Heart right ventricle (tissue), 16 donors: ENCODE results near the gene P2RY13. TPM values are rescaled to one million over a fixed set of nuclear protein-coding genes. Genes with fewer than 3 reads are reported as not detected.

Experiments
- ATAC-seq, 8 donors: fragments of 200-7000 bp; cut with Tn5 transposase; one replicate each; pipeline ENCODE4 v1.9.1; 2020; ENCODE audit warnings: mild to moderate bottlenecking in 8 of 8, moderate library complexity in 8 of 8, moderate number of reproducible peaks in 1 of 8
- DNase-seq, 2 donors: peaks; one replicate each; pipeline ENCODE4 v3.0.0-alpha.2; 2020
- H3K27ac ChIP-seq, 10 donors: fragments of 200-600 bp; sonication (generic) in 2 of 10; one replicate each; pipeline versions ENCODE4 v1.5.0 to v1.8.0; 2020 to 2022; ENCODE audit warnings: mild to moderate bottlenecking in 3 of 10
- H3K27me3 ChIP-seq, 7 donors: fragments of 200-600 bp; one replicate each; pipeline ENCODE4 v1.8.0; 2021 to 2022; ENCODE audit warnings: mild to moderate bottlenecking in 2 of 7
- H3K36me3 ChIP-seq, 9 donors: fragments of 200-600 bp; sonication (generic) in 1 of 9; one replicate each; pipeline versions ENCODE4 v1.5.0 to v1.8.0; 2020 to 2022; ENCODE audit warnings: mild to moderate bottlenecking in 2 of 9
- H3K4me1 ChIP-seq, 9 donors: fragments of 200-600 bp; sonication (generic) in 1 of 9; one replicate each; pipeline versions ENCODE4 v1.5.0 to v1.8.0; 2020 to 2022; ENCODE audit warnings: mild to moderate bottlenecking in 4 of 9
- H3K4me3 ChIP-seq, 10 donors: fragments of 200-600 bp; sonication (generic) in 2 of 10; one replicate each; pipeline versions ENCODE4 v1.5.0 to v1.8.0; 2020 to 2022; ENCODE audit warnings: mild to moderate bottlenecking in 7 of 10, moderate library complexity in 2 of 10
- H3K9me3 ChIP-seq, 11 donors: fragments of 200-600 bp in 10 of 11; sonication (generic) in 2 of 11; one replicate each; pipeline versions ENCODE4 v1.5.0 to v1.8.0; 2013 to 2022; ENCODE audit warnings: mild to moderate bottlenecking in 2 of 11, control low read depth in 1 of 11, moderate library complexity in 1 of 11
- CTCF ChIP-seq, 9 donors: fragments of 200-600 bp; sonication (generic) in 2 of 9; IDR thresholded peaks; one replicate each; pipeline versions ENCODE4 v1.5.0 to v1.8.0; 2021 to 2022; ENCODE audit warnings: antibody characterized with exemption in 9 of 9, mild to moderate bottlenecking in 5 of 9, moderate library complexity in 1 of 9
- WGBS, 2 donors: extraction: QIAGEN DNeasy Blood & Tissue Kit; methylation state at CpG; one replicate each; pipeline ENCODE4 v1.1.7; 2013; ENCODE audit warnings: inconsistent platforms in 1 of 2; 5-methylcytosine and 5-hydroxymethylcytosine counted together
- intact Hi-C, 10 donors: fragments of 100-400 bp; cut with DNase I; formaldehyde crosslinking; loops; one replicate each; pipeline versions ENCODE4 v1.11.1 to v1.14.2; 2022
- polyA plus RNA-seq, 2 donors: library from polyadenylated mRNA; stranded (reverse); fragments of 200-250 nt; gene quantifications; one replicate each; pipeline ENCODE4 v1.2.3, GENCODE V29; 2013
- total RNA-seq, 10 donors: library from RNA; stranded (reverse); fragmentation: NEBNext Ultra II Directional in 3 of 10; extraction: Animal tissue kit (Norgen Biotek cat#: 25700) in 3 of 10; gene quantifications; one replicate each; pipeline versions ENCODE4 v1.2.1 to v1.2.4, GENCODE V29; 2021 to 2023
- donor health status: Arrhythmogenic right ventricular cardiomyopathy.
- donor health status: ischemic (EF 13 %, LVEDD 7.1; RV severe dilation, severe dysfunction).
- donor health status: healthy with polysubstance abuse.
- donor health status: DM: no; HTN: yes; CAD: no.
- donor health status: DM: no; HTN: no; CAD: no.
- donor health status: ischemic (EF 25% LVEDD 6.9; RV normal size, moderate dysfunction).
- donor health status: ischemic (EF 25% LVEDD 5.7; RV mildly dilated, moderate dysfunction).
- donor health status: healthy.
- donor health status: DM: yes; HTN: yes; CAD: no.
- donor health status: Ischemic cardiomyopathy.
- donor health status: ischemic (EF 35%, LVEDD 5.7; RV mildly dilated, moderate dysfunction).
- donor health status: nonischemic (EF 11% LVEDD 7.7; RV severe dilation, severe dysfunction).
- donor health status: DM: yes; HTN: yes; CAD: no.
- donor health status: PGD.
- donor health status: ischemic (EF 29% LVEDD 5.4; RV normal size, mild dysfunction).
- donor health status: nonischemic (EF 23%, LVEDD 6.1; RV moderate dilation, normal function).

P2RY13 gene
- total and polyA plus RNA-seq, 12 donors, result 0.14 to 4.9 (median 0.39) TPM

- intact Hi-C loops, result no loop called here
Observed at GRCh38 chr3:151315136-151315535, 14.2 kb downstream of the P2RY13 start.

GRCh38 chr3:151314593-151314992, 14.8 kb downstream of the P2RY13 start:
- no peaks in the 10 kb centered on the region for H3K27me3 ChIP-seq
- no peak overlapping the region for H3K27ac ChIP-seq
- no peaks in the 10 kb centered on the region for H3K9me3 ChIP-seq
- 93% methylated on average over 5 of the region's 5 CpGs for WGBS, 2 donors
- DNase-seq, result no peak
- H3K4me1 ChIP-seq, result peaks cover 0 to 8% (median 0%) of the 10 kb centered on the region in 9 donors
- intact Hi-C loops, result no loop called here
- H3K36me3 ChIP-seq, result no peaks in the 10 kb centered on the region
- ATAC-seq, result no peak
- TF ChIP-seq CTCF (IDR thresholded peaks at IDR 0.05), result no peak
- no peak overlapping the region for H3K4me3 ChIP-seq

More at GRCh38 chr3:151315136-151315535, 14.2 kb downstream of the P2RY13 start:
- H3K27me3 ChIP-seq, result no peaks in the 10 kb centered on the region
- H3K4me3 ChIP-seq, result no peak overlapping the region
- no peak for ATAC-seq
- no peak for DNase-seq
- H3K4me1 ChIP-seq, result peaks cover 0 to 12% (median 0%) of the 10 kb centered on the region in 9 donors
- TF ChIP-seq CTCF (IDR thresholded peaks at IDR 0.05), result no peak
- 83 to 89% methylated on average over 2 of the region's 2 CpGs for WGBS, 2 donors
- H3K9me3 ChIP-seq, result no peaks in the 10 kb centered on the region
- H3K27ac ChIP-seq, result no peak overlapping the region
- H3K36me3 ChIP-seq, result no peaks in the 10 kb centered on the region

GRCh38 chr3:151314137-151314536, 15.2 kb downstream of the P2RY13 start:
- TF ChIP-seq CTCF (IDR thresholded peaks at IDR 0.05), result no peak
- H3K36me3 ChIP-seq, result no peaks in the 10 kb centered on the region
- intact Hi-C loops, result no loop called here
- no peak overlapping the region for H3K27ac ChIP-seq
- no peaks in the 10 kb centered on the region for H3K9me3 ChIP-seq
- 70 to 97% methylated on average over 2 of the region's 2 CpGs for WGBS, 2 donors
- H3K4me1 ChIP-seq, result peaks cover 0 to 7% (median 0%) of the 10 kb centered on the region in 9 donors
- ATAC-seq (no peak), DNase-seq (no peak)
- no peaks in the 10 kb centered on the region for H3K27me3 ChIP-seq
- no peak overlapping the region for H3K4me3 ChIP-seq

- no peak overlapping the region for H3K27ac ChIP-seq
- H3K36me3 ChIP-seq, result no peaks in the 10 kb centered on the region
- no peak for TF ChIP-seq CTCF (IDR thresholded peaks at IDR 0.05)
- no peaks in the 10 kb centered on the region for H3K27me3 ChIP-seq
- intact Hi-C loops, result no loop called here
- ATAC-seq, result no peak
- H3K4me1 ChIP-seq, result no peaks in the 10 kb centered on the region
- H3K4me3 ChIP-seq, result no peak overlapping the region
- no peak for DNase-seq
- 89 to 90% methylated on average over 3 of the region's 3 CpGs for whole genome bisulfite sequencing, 2 donors
- no peaks in the 10 kb centered on the region for H3K9me3 ChIP-seq
Observed at GRCh38 chr3:151312972-151313371, 16.4 kb downstream of the P2RY13 start.
